K562 (cell line): ENCODE measurements around the gene PDE6D. TPM values are rescaled to one million over a fixed set of nuclear protein-coding genes. Genes with fewer than 3 reads are reported as not detected.

Source experiments
- NFRKB ChIP-seq: fragments of 450-650 bp; IDR thresholded peaks from 2 replicates; pipeline ENCODE4 v1.6.1; 2016; ENCODE audit warnings: low read depth
- PRPF4 ChIP-seq: fragments of 200-400 bp; formaldehyde crosslinking; IDR thresholded peaks from one replicate; pipeline ENCODE4 v1.6.1; 2017; ENCODE audit warnings: low read length, low read depth, mild to moderate bottlenecking; ENCODE audit not compliant: insufficient read depth, poor library complexity, severe bottlenecking
- RBM17 ChIP-seq: fragments of 200-400 bp; formaldehyde crosslinking; IDR thresholded peaks from 2 replicates; pipeline ENCODE4 v1.6.1; 2017; ENCODE audit warnings: low read depth, mild to moderate bottlenecking, low read length, borderline replicate concordance
- ZNF197 ChIP-seq: fragments of 200-800 bp; sonication (Bioruptor generic); IDR thresholded peaks from 2 replicates; pipeline ENCODE4 v1.6.1; 2016; ENCODE audit warnings: low read depth, missing genetic modification characterization, missing compliant biosample characterization
- ZZZ3 ChIP-seq: fragments of 450-650 bp; IDR thresholded peaks from 2 replicates; pipeline ENCODE4 v1.6.1; 2016; ENCODE audit warnings: antibody characterized with exemption, mild to moderate bottlenecking, moderate library complexity
- polyA plus RNA-seq, 8 experiments: library from polyadenylated mRNA; depleted of rRNA in 4 of 8; stranded (reverse) in 5 of 8; unstranded in 3 of 8; fragments of >200 nt; fragmentation: Nextera tagmentation in 2 of 8; fragmentation: Illumina TruSeq in 1 of 8; extraction: Ambion mirVana in 2 of 8; extraction: Trizol in 1 of 8; gene quantifications; 2 replicates each; pipeline versions ENCODE4 v1.2.1 to v1.2.3, GENCODE V29; 2011 to 2014; ENCODE audit warnings: inconsistent platforms in 1 of 8, missing spikeins in 1 of 8
- total RNA-seq, 7 experiments: library from RNA; depleted of rRNA in 6 of 7; stranded (reverse); fragments of >200 nt in 6 of 7; fragmentation: Illumina TruSeq in 2 of 7; extraction: Trizol in 2 of 7; gene quantifications; 2 replicates each; pipeline versions ENCODE4 v1.2.1 to v1.2.3, GENCODE V29; 2011 to 2021; ENCODE audit warnings: low replicate concordance in 1 of 7
- TF ChIP-seq, protein P1 (sequence below): fragments of 450-650 bp; IDR thresholded peaks from 2 replicates; pipeline ENCODE4 v1.6.1; 2018; ENCODE audit warnings: mild to moderate bottlenecking, low read depth; ENCODE audit not compliant: partially characterized antibody
- TF ChIP-seq, protein P2 (sequence below), 2 experiments: fragments of 450-650 bp; IDR thresholded peaks; 2 replicates each; pipeline ENCODE4 v1.6.1; 2016
- TF ChIP-seq, protein P3 (sequence below): fragments of 200-800 bp; sonication (Bioruptor generic); IDR thresholded peaks from 2 replicates; pipeline ENCODE4 v1.6.1; 2017; ENCODE audit warnings: missing genetic modification characterization, missing compliant biosample characterization
- TF ChIP-seq, protein P4 (sequence below): fragments of 250-450 bp; sonication (Bioruptor Pico); IDR thresholded peaks from 2 replicates; pipeline ENCODE4 v1.8.0; 2022; ENCODE audit warnings: moderate library complexity, mild to moderate bottlenecking, inconsistent platforms
- TF ChIP-seq, protein P5 (sequence below): fragments of 250-450 bp; sonication (Bioruptor Pico); IDR thresholded peaks from 2 replicates; pipeline ENCODE4 v1.4.0; 2020
- TF ChIP-seq, protein P6 (sequence below): fragments of 450-650 bp; conservative IDR thresholded peaks from 2 replicates; pipeline ENCODE4 v1.6.1; 2016; ENCODE audit warnings: missing genetic modification characterization, low read depth, mild to moderate bottlenecking, control low read depth, missing compliant biosample characterization
- TF ChIP-seq, protein P7 (sequence below), 2 experiments: fragments of 250-450 bp in 1 of 2; fragments of 450-650 bp in 1 of 2; sonication (Bioruptor Pico) in 1 of 2; IDR thresholded peaks; 2 replicates each; pipeline versions ENCODE4 v1.6.1 to v1.8.0; 2016 to 2021; ENCODE audit warnings: mild to moderate bottlenecking in 2 of 2, moderate library complexity in 2 of 2, missing compliant biosample characterization in 1 of 2, missing genetic modification characterization in 1 of 2

The PDE6D gene
- total and polyA plus RNA-seq, 9 of the 15 experiments (the other 6 are each of a cell fraction or from before 2014, with no cell fraction given) = 0.65 to 11.6 (median 7.0) TPM

DNA sequence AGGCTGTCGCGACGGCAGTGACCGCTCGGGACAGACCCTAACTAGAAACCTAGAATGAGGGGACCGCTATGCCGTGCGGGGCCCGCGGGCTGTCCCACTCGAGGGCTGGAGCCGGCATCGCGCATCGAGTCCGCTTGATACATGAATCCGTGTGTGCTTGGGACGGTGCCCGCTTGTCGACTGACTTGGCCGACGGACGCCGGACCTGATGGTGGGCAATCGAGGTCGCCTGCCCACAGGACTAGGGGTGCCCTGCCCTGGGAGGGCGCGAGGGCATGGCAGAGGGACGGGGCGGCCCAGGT lies 73.5 kb downstream of the PDE6D start (continued):
- TF ChIP-seq, protein P1, sequence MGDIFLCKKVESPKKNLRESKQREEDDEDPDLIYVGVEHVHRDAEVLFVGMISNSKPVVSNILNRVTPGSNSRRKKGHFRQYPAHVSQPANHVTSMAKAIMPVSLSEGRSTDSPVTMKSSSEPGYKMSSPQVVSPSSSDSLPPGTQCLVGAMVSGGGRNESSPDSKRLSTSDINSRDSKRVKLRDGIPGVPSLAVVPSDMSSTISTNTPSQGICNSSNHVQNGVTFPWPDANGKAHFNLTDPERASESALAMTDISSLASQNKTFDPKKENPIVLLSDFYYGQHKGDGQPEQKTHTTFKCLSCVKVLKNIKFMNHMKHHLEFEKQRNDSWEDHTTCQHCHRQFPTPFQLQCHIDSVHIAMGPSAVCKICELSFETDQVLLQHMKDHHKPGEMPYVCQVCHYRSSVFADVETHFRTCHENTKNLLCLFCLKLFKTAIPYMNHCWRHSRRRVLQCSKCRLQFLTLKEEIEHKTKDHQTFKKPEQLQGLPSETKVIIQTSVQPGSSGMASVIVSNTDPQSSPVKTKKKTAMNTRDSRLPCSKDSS = no peak
- TF ChIP-seq, protein P2, sequence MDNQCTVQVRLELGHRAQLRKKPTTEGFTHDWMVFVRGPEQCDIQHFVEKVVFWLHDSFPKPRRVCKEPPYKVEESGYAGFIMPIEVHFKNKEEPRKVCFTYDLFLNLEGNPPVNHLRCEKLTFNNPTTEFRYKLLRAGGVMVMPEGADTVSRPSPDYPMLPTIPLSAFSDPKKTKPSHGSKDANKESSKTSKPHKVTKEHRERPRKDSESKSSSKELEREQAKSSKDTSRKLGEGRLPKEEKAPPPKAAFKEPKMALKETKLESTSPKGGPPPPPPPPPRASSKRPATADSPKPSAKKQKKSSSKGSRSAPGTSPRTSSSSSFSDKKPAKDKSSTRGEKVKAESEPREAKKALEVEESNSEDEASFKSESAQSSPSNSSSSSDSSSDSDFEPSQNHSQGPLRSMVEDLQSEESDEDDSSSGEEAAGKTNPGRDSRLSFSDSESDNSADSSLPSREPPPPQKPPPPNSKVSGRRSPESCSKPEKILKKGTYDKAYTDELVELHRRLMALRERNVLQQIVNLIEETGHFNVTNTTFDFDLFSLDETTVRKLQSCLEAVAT (IDR thresholded peaks at IDR 0.05) = peak in 1 of 2 experiments; percentile 97; a peak in 2 of 4 replicates
- TF ChIP-seq, protein P3, sequence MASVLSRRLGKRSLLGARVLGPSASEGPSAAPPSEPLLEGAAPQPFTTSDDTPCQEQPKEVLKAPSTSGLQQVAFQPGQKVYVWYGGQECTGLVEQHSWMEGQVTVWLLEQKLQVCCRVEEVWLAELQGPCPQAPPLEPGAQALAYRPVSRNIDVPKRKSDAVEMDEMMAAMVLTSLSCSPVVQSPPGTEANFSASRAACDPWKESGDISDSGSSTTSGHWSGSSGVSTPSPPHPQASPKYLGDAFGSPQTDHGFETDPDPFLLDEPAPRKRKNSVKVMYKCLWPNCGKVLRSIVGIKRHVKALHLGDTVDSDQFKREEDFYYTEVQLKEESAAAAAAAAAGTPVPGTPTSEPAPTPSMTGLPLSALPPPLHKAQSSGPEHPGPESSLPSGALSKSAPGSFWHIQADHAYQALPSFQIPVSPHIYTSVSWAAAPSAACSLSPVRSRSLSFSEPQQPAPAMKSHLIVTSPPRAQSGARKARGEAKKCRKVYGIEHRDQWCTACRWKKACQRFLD (CRISPR knock-in tag) = peak; percentile 76; the same call in 1 of the 2 replicates
- TF ChIP-seq, protein P4, sequence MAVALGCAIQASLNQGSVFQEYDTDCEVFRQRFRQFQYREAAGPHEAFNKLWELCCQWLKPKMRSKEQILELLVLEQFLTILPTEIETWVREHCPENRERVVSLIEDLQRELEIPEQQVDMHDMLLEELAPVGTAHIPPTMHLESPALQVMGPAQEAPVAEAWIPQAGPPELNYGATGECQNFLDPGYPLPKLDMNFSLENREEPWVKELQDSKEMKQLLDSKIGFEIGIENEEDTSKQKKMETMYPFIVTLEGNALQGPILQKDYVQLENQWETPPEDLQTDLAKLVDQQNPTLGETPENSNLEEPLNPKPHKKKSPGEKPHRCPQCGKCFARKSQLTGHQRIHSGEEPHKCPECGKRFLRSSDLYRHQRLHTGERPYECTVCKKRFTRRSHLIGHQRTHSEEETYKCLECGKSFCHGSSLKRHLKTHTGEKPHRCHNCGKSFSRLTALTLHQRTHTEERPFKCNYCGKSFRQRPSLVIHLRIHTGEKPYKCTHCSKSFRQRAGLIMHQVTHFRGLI = no peak
- TF ChIP-seq NFRKB (peak; percentile 58; the same call in 1 of the 2 replicates), ZNF197 (CRISPR knock-in tag) (0 out of 2 replicates have a peak, but pooled peaks have one; percentile 1), PRPF4 (peak; percentile 78), RBM17 (no peak), ZZZ3 (no peak)
- TF ChIP-seq, protein P5, sequence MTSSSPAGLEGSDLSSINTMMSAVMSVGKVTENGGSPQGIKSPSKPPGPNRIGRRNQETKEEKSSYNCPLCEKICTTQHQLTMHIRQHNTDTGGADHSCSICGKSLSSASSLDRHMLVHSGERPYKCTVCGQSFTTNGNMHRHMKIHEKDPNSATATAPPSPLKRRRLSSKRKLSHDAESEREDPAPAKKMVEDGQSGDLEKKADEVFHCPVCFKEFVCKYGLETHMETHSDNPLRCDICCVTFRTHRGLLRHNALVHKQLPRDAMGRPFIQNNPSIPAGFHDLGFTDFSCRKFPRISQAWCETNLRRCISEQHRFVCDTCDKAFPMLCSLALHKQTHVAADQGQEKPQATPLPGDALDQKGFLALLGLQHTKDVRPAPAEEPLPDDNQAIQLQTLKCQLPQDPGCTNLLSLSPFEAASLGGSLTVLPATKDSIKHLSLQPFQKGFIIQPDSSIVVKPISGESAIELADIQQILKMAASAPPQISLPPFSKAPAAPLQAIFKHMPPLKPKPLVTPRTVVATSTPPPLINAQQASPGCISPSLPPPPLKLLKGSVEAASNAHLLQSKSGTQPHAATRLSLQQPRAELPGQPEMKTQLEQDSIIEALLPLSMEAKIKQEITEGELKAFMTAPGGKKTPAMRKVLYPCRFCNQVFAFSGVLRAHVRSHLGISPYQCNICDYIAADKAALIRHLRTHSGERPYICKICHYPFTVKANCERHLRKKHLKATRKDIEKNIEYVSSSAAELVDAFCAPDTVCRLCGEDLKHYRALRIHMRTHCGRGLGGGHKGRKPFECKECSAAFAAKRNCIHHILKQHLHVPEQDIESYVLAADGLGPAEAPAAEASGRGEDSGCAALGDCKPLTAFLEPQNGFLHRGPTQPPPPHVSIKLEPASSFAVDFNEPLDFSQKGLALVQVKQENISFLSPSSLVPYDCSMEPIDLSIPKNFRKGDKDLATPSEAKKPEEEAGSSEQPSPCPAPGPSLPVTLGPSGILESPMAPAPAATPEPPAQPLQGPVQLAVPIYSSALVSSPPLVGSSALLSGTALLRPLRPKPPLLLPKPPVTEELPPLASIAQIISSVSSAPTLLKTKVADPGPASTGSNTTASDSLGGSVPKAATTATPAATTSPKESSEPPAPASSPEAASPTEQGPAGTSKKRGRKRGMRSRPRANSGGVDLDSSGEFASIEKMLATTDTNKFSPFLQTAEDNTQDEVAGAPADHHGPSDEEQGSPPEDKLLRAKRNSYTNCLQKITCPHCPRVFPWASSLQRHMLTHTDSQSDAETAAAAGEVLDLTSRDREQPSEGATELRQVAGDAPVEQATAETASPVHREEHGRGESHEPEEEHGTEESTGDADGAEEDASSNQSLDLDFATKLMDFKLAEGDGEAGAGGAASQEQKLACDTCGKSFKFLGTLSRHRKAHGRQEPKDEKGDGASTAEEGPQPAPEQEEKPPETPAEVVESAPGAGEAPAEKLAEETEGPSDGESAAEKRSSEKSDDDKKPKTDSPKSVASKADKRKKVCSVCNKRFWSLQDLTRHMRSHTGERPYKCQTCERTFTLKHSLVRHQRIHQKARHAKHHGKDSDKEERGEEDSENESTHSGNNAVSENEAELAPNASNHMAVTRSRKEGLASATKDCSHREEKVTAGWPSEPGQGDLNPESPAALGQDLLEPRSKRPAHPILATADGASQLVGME (CRISPR knock-in tag) = peak; percentile 80; the same call in 1 of the 2 replicates
- TF ChIP-seq, protein P6, sequence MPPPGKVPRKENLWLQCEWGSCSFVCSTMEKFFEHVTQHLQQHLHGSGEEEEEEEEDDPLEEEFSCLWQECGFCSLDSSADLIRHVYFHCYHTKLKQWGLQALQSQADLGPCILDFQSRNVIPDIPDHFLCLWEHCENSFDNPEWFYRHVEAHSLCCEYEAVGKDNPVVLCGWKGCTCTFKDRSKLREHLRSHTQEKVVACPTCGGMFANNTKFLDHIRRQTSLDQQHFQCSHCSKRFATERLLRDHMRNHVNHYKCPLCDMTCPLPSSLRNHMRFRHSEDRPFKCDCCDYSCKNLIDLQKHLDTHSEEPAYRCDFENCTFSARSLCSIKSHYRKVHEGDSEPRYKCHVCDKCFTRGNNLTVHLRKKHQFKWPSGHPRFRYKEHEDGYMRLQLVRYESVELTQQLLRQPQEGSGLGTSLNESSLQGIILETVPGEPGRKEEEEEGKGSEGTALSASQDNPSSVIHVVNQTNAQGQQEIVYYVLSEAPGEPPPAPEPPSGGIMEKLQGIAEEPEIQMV (tag) = no peak
- TF ChIP-seq, protein P7, sequence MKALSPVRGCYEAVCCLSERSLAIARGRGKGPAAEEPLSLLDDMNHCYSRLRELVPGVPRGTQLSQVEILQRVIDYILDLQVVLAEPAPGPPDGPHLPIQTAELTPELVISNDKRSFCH (CRISPR knock-in tag; IDR thresholded peaks at IDR 0.05) = no peak
- TF ChIP-seq, protein P7 (tag; IDR thresholded peaks at IDR 0.05) = peak; percentile 26; the same call in 1 of the 2 replicates
